Kidney glomerular epithelial cell (primary cell): ENCODE data around the gene PAPPA.

Source experiments
- DNase-seq: peaks from one replicate; lab custom pipeline; 2025; lab: John Stamatoyannopoulos, UW

The PAPPA gene

GRCh38 chr9:116345393-116345792 is 191.8 kb downstream of the PAPPA start:
- DNase-seq = no peak

GRCh38 chr9:116345817-116346216 is 192.2 kb downstream of the PAPPA start:
- no peak for DNase-seq

- no peak for DNase-seq
Observed at GRCh38 chr9:116349684-116350083, 196.1 kb downstream of the PAPPA start.

GRCh38 chr9:116350213-116350612 is 196.6 kb downstream of the PAPPA start:
- DNase-seq = no peak

- DNase-seq = no peak
Observed at GRCh38 chr9:116352958-116353357, 199.4 kb downstream of the PAPPA start.

GRCh38 chr9:116355153-116355921 is 201.7 kb downstream of the PAPPA start:
- DNase-seq = no peak

- no peak for DNase-seq
Observed at GRCh38 chr9:116358251-116358650, 204.7 kb downstream of the PAPPA start.

GRCh38 chr9:116360016-116360415 is 206.4 kb downstream of the PAPPA start:
- DNase-seq = no peak

GRCh38 chr9:116360989-116361388 is 207.4 kb downstream of the PAPPA start:
- DNase-seq = no peak

- DNase-seq = no peak
Observed at GRCh38 chr9:116361547-116361946, 208.0 kb downstream of the PAPPA start.

- no peak for DNase-seq
Observed at GRCh38 chr9:116362493-116362892, 208.9 kb downstream of the PAPPA start.

GRCh38 chr9:116365056-116365471 is 211.5 kb downstream of the PAPPA start:
- peak; percentile 61 for DNase-seq

GRCh38 chr9:116366241-116366640 is 212.7 kb downstream of the PAPPA start:
- no peak for DNase-seq

GRCh38 chr9:116368680-116369079 is 215.1 kb downstream of the PAPPA start:
- DNase-seq = no peak

GRCh38 chr9:116369706-116370105 is 216.1 kb downstream of the PAPPA start:
- DNase-seq = no peak

- no peak for DNase-seq
Observed at GRCh38 chr9:116370556-116370955, 217.0 kb downstream of the PAPPA start.

GRCh38 chr9:116372081-116372673 is 218.6 kb downstream of the PAPPA start:
- no peak for DNase-seq

- no peak for DNase-seq
Observed at GRCh38 chr9:116372786-116373185, 219.2 kb downstream of the PAPPA start.

- DNase-seq = peak; percentile 91
Observed at GRCh38 chr9:116377179-116377798, 223.7 kb downstream of the PAPPA start.

GRCh38 chr9:116378873-116379272 is 225.3 kb downstream of the PAPPA start:
- no peak for DNase-seq

GRCh38 chr9:116379821-116380220 is 226.2 kb downstream of the PAPPA start:
- DNase-seq = no peak

- DNase-seq = no peak
Observed at GRCh38 chr9:116380496-116380995, 227.0 kb downstream of the PAPPA start.

GRCh38 chr9:116381350-116381749 is 227.8 kb downstream of the PAPPA start:
- no peak for DNase-seq
